Measurements from ENCODE around the gene PCMTD2. TPM values are rescaled to one million over a fixed set of nuclear protein-coding genes. Genes with fewer than 3 reads are reported as not detected.

The PCMTD2 gene
- polyA plus RNA-seq, 2 of the 4 experiments (the other 2 are of a cell fraction) = 19.9 to 41.8 TPM

- H3K27ac ChIP-seq = no peak overlapping the region
- POLR2A ChIA-PET = no interaction called here
- WGBS (ENCODE audit: missing lambda C conversion rate) = 81% methylated on average over 18 of the region's 20 CpGs
- DNase-seq (ENCODE audit: low read depth in 1 of 2, low spot score in 1 of 2) (no peak), FAIRE-seq (no peak), ATAC-seq (no peak)
- no peaks in the 10 kb centered on the region for H3K9me3 ChIP-seq
- CTCF ChIA-PET = interaction anchor here (1.6 kb wide), 1 partner anchor 8 kb away, joined by 4 read pairs; no protein-coding TSS in a partner anchor
- H3K4me2 ChIP-seq = no peak overlapping the region
- H3K4me1 ChIP-seq = no peaks in the 10 kb centered on the region
- no peak for TF ChIP-seq RAD21 (conservative IDR thresholded peaks at IDR 0.05 in 1 of 2, IDR thresholded peaks at IDR 0.05 in 1 of 2)
- TF ChIP-seq ZSCAN20 (CRISPR knock-in tag; IDR thresholded peaks at IDR 0.05) = no peak
- no peak for TF ChIP-seq RNF2 (IDR thresholded peaks at IDR 0.05; ENCODE audit: borderline replicate concordance, low read depth)
- TF ChIP-seq HDAC2 (IDR thresholded peaks at IDR 0.05) = no peak
- no peak for TF ChIP-seq JUNB (IDR thresholded peaks at IDR 0.05)
- TF ChIP-seq FOXS1 (CRISPR knock-in tag; IDR thresholded peaks at IDR 0.05) = no peak
- TF ChIP-seq POLR2A (IDR thresholded peaks at IDR 0.05; ENCODE audit: low read length) = no peak
- no peak overlapping the region for H3K4me3 ChIP-seq
Observed at GRCh38 chr20:64222851-64223525, 32.6 kb upstream of the PCMTD2 start.

GRCh38 chr20:64223526-64224067, 32.0 kb upstream of the PCMTD2 start:
- FAIRE-seq = no peak
- H3K4me3 ChIP-seq = no peak overlapping the region
- peak in 1 of 2 experiments; percentile 65; a peak in 3 of 6 replicates for ATAC-seq
- H3K4me2 ChIP-seq = no peak overlapping the region
- no peaks in the 10 kb centered on the region for H3K4me1 ChIP-seq
- ChIA-PET CTCF (interaction anchor here (1.0 to 1.6 kb wide), 2 partner anchors 9 to 166 kb away, joined by 4 read pairs; no protein-coding TSS in a partner anchor), POLR2A (no interaction called here)
- TF ChIP-seq NR3C1 (IDR thresholded peaks at IDR 0.05) (no peak), EP300 (IDR thresholded peaks at IDR 0.05) (no peak), FOSL2 (IDR thresholded peaks at IDR 0.05) (no peak), FOSL2 (CRISPR knock-in tag; IDR thresholded peaks at IDR 0.05) (no peak), ZNF302 (CRISPR knock-in tag; IDR thresholded peaks at IDR 0.05) (no peak), ELK1 (IDR thresholded peaks at IDR 0.05; ENCODE audit: low read depth, low read length) (no peak), GATA3 (IDR thresholded peaks at IDR 0.05; ENCODE audit: borderline replicate concordance) (no peak), RNF2 (IDR thresholded peaks at IDR 0.05; ENCODE audit: borderline replicate concordance, low read depth) (no peak), CTCF (IDR thresholded peaks at IDR 0.05) (no peak), PBX3 (IDR thresholded peaks at IDR 0.05) (no peak), MAFK (IDR thresholded peaks at IDR 0.05; ENCODE audit: partially characterized antibody) (no peak), ZSCAN20 (CRISPR knock-in tag; IDR thresholded peaks at IDR 0.05) (no peak), TFCP2L1 (CRISPR knock-in tag; IDR thresholded peaks at IDR 0.05) (no peak), BCL3 (IDR thresholded peaks at IDR 0.05) (no peak), FOSB (CRISPR knock-in tag; IDR thresholded peaks at IDR 0.05) (no peak)
- TF ChIP-seq, protein P1, sequence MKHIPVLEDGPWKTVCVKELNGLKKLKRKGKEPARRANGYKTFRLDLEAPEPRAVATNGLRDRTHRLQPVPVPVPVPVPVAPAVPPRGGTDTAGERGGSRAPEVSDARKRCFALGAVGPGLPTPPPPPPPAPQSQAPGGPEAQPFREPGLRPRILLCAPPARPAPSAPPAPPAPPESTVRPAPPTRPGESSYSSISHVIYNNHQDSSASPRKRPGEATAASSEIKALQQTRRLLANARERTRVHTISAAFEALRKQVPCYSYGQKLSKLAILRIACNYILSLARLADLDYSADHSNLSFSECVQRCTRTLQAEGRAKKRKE (CRISPR knock-in tag; IDR thresholded peaks at IDR 0.05; ENCODE audit: low read depth) = no peak
- 62% methylated on average over 13 of the region's 13 CpGs for WGBS (ENCODE audit: missing lambda C conversion rate)
- H3K27ac ChIP-seq = no peak overlapping the region
- no peaks in the 10 kb centered on the region for H3K9me3 ChIP-seq
- no peak for DNase-seq (ENCODE audit: low read depth in 1 of 2, low spot score in 1 of 2)
